Natural killer cell (primary cell): ENCODE data around the gene MYO1G. TPM values are rescaled to one million over a fixed set of nuclear protein-coding genes. Genes with fewer than 3 reads are reported as not detected.
A peak's percentile ranks its signal among the peaks of the same experiment; 100 is the strongest.

Source experiments
- ATAC-seq, 3 donors: fragments of 150-1000 bp in 2 of 3; fragments of 200-7000 bp in 1 of 3; cut with Tn5 transposase; 1 replicate in 1 of 3; 2 replicates in 2 of 3; pipeline ENCODE4 v1.10.0; 2021; ENCODE audit warnings: mild to moderate bottlenecking in 2 of 3, moderate library complexity in 2 of 3
- DNase-seq, 2 donors: peaks; one replicate each; pipeline versions ENCODE4 v3.0.0 to v3.0.0-alpha.2; 2013 to 2021; ENCODE audit warnings: mixed read lengths in 1 of 2
- H3K27ac ChIP-seq: one replicate; pipeline ENCODE4 v1.5.1; 2013; ENCODE audit warnings: mild to moderate bottlenecking, low read length
- H3K27me3 ChIP-seq: one replicate; pipeline ENCODE4 v1.6.1; 2013; ENCODE audit warnings: low read length; ENCODE audit not compliant: control insufficient read depth, insufficient read depth
- H3K36me3 ChIP-seq: one replicate; pipeline ENCODE4 v1.6.1; 2013; ENCODE audit warnings: low read length; ENCODE audit not compliant: control insufficient read depth, insufficient read depth
- H3K4me1 ChIP-seq: one replicate; pipeline ENCODE4 v1.6.1; 2013; ENCODE audit warnings: low read length; ENCODE audit not compliant: control insufficient read depth, insufficient read depth
- H3K4me3 ChIP-seq: one replicate; pipeline ENCODE4 v1.5.1; 2013; ENCODE audit warnings: low read length
- H3K9me3 ChIP-seq: one replicate; pipeline ENCODE4 v1.6.1; 2013; ENCODE audit warnings: low read length; ENCODE audit not compliant: control insufficient read depth, insufficient read depth
- H3K27ac Mint-ChIP-seq, 2 donors: one replicate each; pipeline ENCODE4 v1.8.0; 2022; ENCODE audit warnings: mild to moderate bottlenecking in 2 of 2, mixed read lengths in 2 of 2, moderate library complexity in 1 of 2
- H3K27me3 Mint-ChIP-seq, 2 donors: one replicate each; pipeline ENCODE4 v1.8.0; 2022; ENCODE audit warnings: low read depth in 2 of 2, mixed read lengths in 2 of 2
- H3K36me3 Mint-ChIP-seq: one replicate; pipeline ENCODE4 v1.8.0; 2022; ENCODE audit warnings: mixed read lengths
- H3K4me1 Mint-ChIP-seq, 2 donors: one replicate each; pipeline ENCODE4 v1.8.0; 2022; ENCODE audit warnings: mixed read lengths in 2 of 2
- H3K4me3 Mint-ChIP-seq: one replicate; pipeline ENCODE4 v1.8.0; 2022; ENCODE audit warnings: mild to moderate bottlenecking, moderate library complexity, mixed read lengths
- H3K9me3 Mint-ChIP-seq, 2 donors: one replicate each; pipeline ENCODE4 v1.8.0; 2022; ENCODE audit warnings: mixed read lengths in 2 of 2
- WGBS: methylation state at CpG from one replicate; pipeline ENCODE4 v1.1.7; 2013; ENCODE audit warnings: missing lambda C conversion rate; ENCODE audit not compliant: insufficient coverage; 5-methylcytosine and 5-hydroxymethylcytosine counted together
- intact Hi-C: fragments of 100-400 bp; cut with micrococcal nuclease; formaldehyde crosslinking; loops from one replicate; pipeline ENCODE4 v1.14.2; 2022
- total RNA-seq, 4 donors: library from RNA; stranded (reverse); fragments of 120-200 nt in 1 of 4; gene quantifications; one replicate each; pipeline versions ENCODE4 v1.2.3 to v1.2.4, GENCODE V29; 2013 to 2022
- TF ChIP-seq, protein P1 (sequence below): fragments of 200-600 bp; IDR thresholded peaks from one replicate; pipeline ENCODE4 v1.8.0; 2022; ENCODE audit warnings: antibody characterized with exemption

Gene MYO1G
- total RNA-seq, 3 donors from 2014 or later (not counting 1 experiment from before 2014, with no cell fraction given): 371 to 470 (median 429) TPM

DNA sequence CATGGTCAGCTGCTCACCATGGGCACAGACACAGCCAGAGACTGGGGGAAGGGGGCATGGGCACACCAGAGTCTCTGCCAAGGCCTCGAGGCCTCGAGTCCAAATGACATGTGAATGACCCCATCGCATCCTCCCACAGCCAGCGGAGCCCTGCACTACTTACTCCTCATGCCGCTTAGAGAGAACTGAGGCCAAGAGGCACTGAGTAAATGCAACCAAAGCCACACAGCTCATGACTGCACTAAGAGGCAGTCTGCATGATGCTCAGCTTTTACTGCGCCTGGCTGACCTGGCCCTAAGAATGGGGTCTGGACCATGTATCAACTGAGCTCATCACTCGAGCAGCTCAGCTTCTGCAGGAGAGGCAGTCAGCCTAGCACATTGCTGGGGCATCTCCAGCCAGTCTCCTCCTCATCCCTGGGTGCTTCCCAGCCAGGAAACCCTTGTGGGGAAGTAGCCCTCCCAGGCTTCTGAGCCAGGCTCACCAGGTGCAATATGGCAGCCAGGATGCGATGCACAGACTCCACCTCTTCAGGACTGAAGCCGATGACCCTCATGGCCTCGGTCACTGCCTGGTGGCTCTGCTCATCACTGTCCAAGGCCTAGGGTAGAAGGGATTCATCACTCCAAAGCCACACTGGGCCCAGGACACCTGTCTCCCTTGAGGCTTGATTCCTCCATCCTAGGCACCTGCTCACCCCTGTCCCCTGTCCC is 7.5 kb downstream of the MYO1G start:
- intact Hi-C loops: no loop called here
- H3K27me3 ChIP-seq: no peaks in the 10 kb centered on the region
- 95% methylated on average over 10 of the region's 10 CpGs for WGBS
- no peaks in the 10 kb centered on the region for H3K9me3 ChIP-seq
- H3K36me3 Mint-ChIP-seq: no peaks in the 10 kb centered on the region
- H3K27me3 Mint-ChIP-seq: no peaks in the 10 kb centered on the region
- no peaks in the 10 kb centered on the region for H3K9me3 Mint-ChIP-seq
- ATAC-seq (no peak), DNase-seq (no peak)
- H3K4me1 ChIP-seq: peaks cover 32% of the 10 kb centered on the region
- no peak overlapping the region for H3K4me3 Mint-ChIP-seq
- peak overlapping the region; percentile 18 to 99 for H3K27ac Mint-ChIP-seq
- peaks cover 99% of the 10 kb centered on the region for H3K36me3 ChIP-seq
- H3K4me3 ChIP-seq: no peak overlapping the region
- no peak overlapping the region for H3K27ac ChIP-seq
- TF ChIP-seq, protein P1, sequence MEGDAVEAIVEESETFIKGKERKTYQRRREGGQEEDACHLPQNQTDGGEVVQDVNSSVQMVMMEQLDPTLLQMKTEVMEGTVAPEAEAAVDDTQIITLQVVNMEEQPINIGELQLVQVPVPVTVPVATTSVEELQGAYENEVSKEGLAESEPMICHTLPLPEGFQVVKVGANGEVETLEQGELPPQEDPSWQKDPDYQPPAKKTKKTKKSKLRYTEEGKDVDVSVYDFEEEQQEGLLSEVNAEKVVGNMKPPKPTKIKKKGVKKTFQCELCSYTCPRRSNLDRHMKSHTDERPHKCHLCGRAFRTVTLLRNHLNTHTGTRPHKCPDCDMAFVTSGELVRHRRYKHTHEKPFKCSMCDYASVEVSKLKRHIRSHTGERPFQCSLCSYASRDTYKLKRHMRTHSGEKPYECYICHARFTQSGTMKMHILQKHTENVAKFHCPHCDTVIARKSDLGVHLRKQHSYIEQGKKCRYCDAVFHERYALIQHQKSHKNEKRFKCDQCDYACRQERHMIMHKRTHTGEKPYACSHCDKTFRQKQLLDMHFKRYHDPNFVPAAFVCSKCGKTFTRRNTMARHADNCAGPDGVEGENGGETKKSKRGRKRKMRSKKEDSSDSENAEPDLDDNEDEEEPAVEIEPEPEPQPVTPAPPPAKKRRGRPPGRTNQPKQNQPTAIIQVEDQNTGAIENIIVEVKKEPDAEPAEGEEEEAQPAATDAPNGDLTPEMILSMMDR: no peak
- peaks cover 19 to 34% of the 10 kb centered on the region in 2 donors for H3K4me1 Mint-ChIP-seq

- ATAC-seq (no peak), DNase-seq (no peak)
- intact Hi-C loops: no loop called here
- H3K4me3 Mint-ChIP-seq: no peak overlapping the region
- no peaks in the 10 kb centered on the region for H3K36me3 Mint-ChIP-seq
- no peaks in the 10 kb centered on the region for H3K9me3 Mint-ChIP-seq
- Histone ChIP-seq H3K4me3 (no peak overlapping the region), H3K27me3 (no peaks in the 10 kb centered on the region), H3K9me3 (no peaks in the 10 kb centered on the region), H3K36me3 (peaks cover 99% of the 10 kb centered on the region), H3K4me1 (peaks cover 25% of the 10 kb centered on the region), H3K27ac (no peak overlapping the region)
- WGBS: 93% methylated on average over 18 of the region's 18 CpGs
- no peak overlapping the region for H3K27ac Mint-ChIP-seq
- TF ChIP-seq, protein P1: no peak
- no peaks in the 10 kb centered on the region for H3K27me3 Mint-ChIP-seq
- H3K4me1 Mint-ChIP-seq: peaks cover 16 to 29% of the 10 kb centered on the region in 2 donors
These were observed 8.2 kb downstream of the MYO1G start for GRCh38 chr7:44970523-44971051.

DNA sequence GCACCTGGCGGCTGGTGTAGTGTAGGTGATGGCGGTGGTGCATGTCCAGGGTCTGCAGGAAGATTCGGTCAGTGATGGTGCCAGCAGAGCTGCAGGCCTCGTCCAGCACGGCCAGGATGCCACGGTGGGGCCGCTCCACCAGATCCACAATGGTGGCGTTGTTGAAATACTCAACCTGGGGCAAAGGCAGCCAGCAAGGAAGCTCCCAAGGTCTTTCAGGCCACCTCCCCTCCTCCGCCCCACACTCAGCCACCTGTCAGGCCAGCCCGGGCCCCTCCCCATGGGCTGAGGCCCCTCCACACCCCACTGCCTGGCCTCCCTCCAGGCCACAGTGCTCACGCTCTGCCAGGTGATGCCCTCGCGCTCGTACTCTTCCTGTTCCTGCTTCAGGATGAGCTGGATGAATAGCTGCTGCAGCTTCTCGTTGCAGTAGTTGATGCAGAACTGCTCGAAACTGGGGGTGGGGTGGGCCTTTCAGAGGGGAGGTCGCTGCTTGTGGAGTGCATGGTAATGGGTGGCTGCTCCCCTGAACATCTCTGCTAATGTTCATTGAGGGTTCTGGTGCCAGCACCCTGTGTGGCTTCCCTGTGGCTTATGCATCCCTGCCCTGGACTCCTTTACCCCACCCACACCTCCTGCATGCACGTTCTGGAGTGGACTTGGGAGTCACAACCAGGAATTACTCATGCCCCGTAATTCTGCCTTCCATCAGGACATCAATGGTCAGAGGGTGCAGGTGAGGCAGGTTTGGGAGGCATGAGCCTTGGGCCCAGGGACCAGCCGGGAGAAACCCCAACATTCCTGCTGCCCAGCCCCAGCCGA is 8.9 kb downstream of the MYO1G start:
- TF ChIP-seq, protein P1: no peak
- Mint-ChIP-seq H3K27me3 (no peaks in the 10 kb centered on the region), H3K4me3 (no peak overlapping the region), H3K36me3 (no peaks in the 10 kb centered on the region), H3K4me1 (peaks cover 16 to 22% of the 10 kb centered on the region in 2 donors), H3K27ac (peak overlapping the region in 1 of 2 donors; percentile 83), H3K9me3 (no peaks in the 10 kb centered on the region)
- no peaks in the 10 kb centered on the region for H3K27me3 ChIP-seq
- peaks cover 18% of the 10 kb centered on the region for H3K4me1 ChIP-seq
- no peak for ATAC-seq
- no peak for DNase-seq
- no peak overlapping the region for H3K4me3 ChIP-seq
- H3K36me3 ChIP-seq: peaks cover 99% of the 10 kb centered on the region
- WGBS: 88% methylated on average over 21 of the region's 21 CpGs
- H3K9me3 ChIP-seq: no peaks in the 10 kb centered on the region
- H3K27ac ChIP-seq: no peak overlapping the region
- intact Hi-C loops: no loop called here
